ENCODE results near the gene SCYGR3.
"Not testable (repeated sequence)": the region's sequence is repeated elsewhere in the genome, so short reads cannot be mapped to it uniquely, and the experiment has no call there.

Gene SCYGR3

GRCh38 chr2:227612546-227613271, 1.9 kb downstream of the SCYGR3 start:
- DNase-seq = no peak

GRCh38 chr2:227610123-227610522, 4.5 kb downstream of the SCYGR3 start:
- no peak for DNase-seq

GRCh38 chr2:227608561-227609338, 5.9 kb downstream of the SCYGR3 start:
- DNase-seq = no peak

GRCh38 chr2:227607941-227608340, 6.7 kb downstream of the SCYGR3 start:
- no peak for DNase-seq

GRCh38 chr2:227606476-227606875, 8.2 kb downstream of the SCYGR3 start:
- DNase-seq = no peak

- no peak for DNase-seq
Observed at GRCh38 chr2:227602358-227602757, 12.3 kb downstream of the SCYGR3 start.

GRCh38 chr2:227598835-227599503, 15.7 kb downstream of the SCYGR3 start, which contains the start of gene SCYGR2:
SCYGR2 (plus strand) TSS chr2:227598893; CDS start chr2:227598893, 0 bp downstream.
- not testable (repeated sequence) for DNase-seq

- no peak for DNase-seq
Observed at GRCh38 chr2:227597998-227598397, 16.6 kb downstream of the SCYGR3 start.

- DNase-seq = no peak
Observed at GRCh38 chr2:227597036-227597435, 17.6 kb downstream of the SCYGR3 start.

- DNase-seq = no peak
Observed at GRCh38 chr2:227595797-227596196, 18.8 kb downstream of the SCYGR3 start.

- DNase-seq = no peak
Observed at GRCh38 chr2:227592694-227593387, 21.8 kb downstream of the SCYGR3 start.

GRCh38 chr2:227582369-227582768, 32.3 kb downstream of the SCYGR3 start:
- no peak for DNase-seq

- DNase-seq = no peak
Observed at GRCh38 chr2:227579791-227580190, 34.8 kb downstream of the SCYGR3 start.

GRCh38 chr2:227578642-227579041, 36.0 kb downstream of the SCYGR3 start:
- DNase-seq = no peak

GRCh38 chr2:227577555-227577954, 37.1 kb downstream of the SCYGR3 start:
- DNase-seq = no peak

- DNase-seq = no peak
Observed at GRCh38 chr2:227576812-227577211, 37.8 kb downstream of the SCYGR3 start.

- no peak for DNase-seq
Observed at GRCh38 chr2:227576110-227576509, 38.5 kb downstream of the SCYGR3 start.

- DNase-seq = no peak
Observed at GRCh38 chr2:227570615-227571014, 44.0 kb downstream of the SCYGR3 start.

GRCh38 chr2:227568852-227569169, 45.8 kb downstream of the SCYGR3 start:
- no peak for DNase-seq

GRCh38 chr2:227566012-227566411, 48.6 kb downstream of the SCYGR3 start:
- DNase-seq = no peak

GRCh38 chr2:227565080-227565479, 49.6 kb downstream of the SCYGR3 start:
- no peak for DNase-seq

Measured in stimulated activated CD4-positive, alpha-beta T cell treated with anti-CD3 and anti-CD28 coated beads, Interleukin-4, amount 100 ng/mL, for 1 hour (primary cell).